Activated T-cell treated with anti-CD3 and anti-CD28 coated beads for 1 hour (primary cell): Measurements from ENCODE around the gene FAM20C.
"Not testable (repeated sequence)": the region's sequence is repeated elsewhere in the genome, so short reads cannot be mapped to it uniquely, and the experiment has no call there.

ENCODE experiments used
- DNase-seq: peaks from one replicate; pipeline ENCODE4 v3.0.0-alpha.2; 2020; ENCODE audit warnings: low read depth

Gene FAM20C

DNA sequence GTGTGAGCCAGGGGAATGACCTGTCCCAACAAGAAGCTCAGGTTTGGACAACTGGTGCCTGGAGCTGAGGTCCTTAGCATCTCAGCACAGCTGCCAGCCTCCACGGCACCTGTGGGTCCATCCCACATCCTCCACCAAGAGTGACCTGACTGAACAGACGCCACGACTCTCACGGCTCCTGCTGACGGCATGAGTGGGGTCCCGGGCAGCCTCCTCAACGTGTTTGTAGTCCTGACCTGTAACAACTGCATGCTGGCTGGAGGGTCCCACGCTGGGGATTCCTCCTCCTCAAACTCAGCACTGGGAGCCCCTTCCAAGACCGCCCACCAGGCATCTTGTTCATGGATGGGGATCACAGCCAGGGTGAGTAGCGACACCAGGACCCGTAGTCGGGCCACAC lies 36.2 kb downstream of the FAM20C start:
- DNase-seq = no peak

DNA sequence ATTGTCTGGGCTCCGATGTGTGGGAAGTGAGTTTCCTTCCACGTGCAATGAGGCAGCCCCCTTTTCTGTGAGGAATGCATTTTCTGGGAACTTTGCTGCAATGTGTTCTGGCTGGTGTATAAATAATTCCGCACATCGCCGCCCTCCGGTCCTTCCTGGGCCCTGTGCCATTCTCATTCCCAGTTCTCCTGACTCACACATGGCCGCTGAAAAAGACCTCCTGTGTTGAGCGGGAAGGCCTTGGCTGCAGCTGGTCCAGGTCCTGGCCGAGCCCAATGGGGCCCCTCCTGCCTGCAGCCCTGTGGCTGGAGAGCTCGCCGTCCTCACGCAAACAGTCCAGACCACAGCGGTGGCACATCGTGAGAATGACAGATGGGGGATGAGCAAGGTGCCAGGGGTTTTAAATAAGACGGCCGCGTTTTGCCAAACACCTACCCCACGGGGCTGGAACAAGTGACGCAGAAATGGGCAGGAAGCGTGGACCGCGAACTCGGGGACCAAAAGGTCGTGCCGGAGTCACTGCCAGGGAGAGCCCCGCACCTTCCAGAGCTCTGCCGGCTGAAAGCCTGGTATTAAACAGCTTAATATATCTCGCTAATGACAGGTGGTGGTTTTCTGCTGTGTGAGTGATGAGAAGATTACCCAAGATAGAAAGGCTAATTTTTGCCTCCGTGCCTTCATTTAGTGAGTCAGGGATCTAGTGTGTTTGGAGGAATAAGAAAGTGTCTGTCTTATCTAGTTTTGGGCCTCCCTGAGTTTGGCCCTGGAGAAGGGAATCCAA lies 37.0 kb downstream of the FAM20C start:
- no peak for DNase-seq

DNA sequence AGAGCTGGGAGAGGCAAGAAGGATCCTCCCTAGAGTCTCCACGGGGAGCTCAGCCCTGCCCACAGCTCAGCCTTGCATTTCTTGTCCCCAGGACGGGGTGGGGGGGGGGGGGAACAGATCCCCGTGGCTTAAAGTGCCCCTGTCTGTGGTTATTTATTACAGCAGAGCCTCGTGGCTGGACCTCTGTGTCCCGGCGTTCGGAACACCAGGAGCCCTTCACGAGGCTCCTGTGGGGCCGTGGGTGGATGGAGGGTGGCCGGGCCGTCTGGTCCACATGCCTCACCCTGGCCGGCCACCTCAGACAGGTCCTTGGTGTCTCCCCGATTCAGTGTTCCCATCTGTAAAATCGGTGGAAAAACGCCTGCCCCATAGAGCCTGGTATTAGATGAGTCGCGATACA lies 37.9 kb downstream of the FAM20C start:
- no peak for DNase-seq

DNA sequence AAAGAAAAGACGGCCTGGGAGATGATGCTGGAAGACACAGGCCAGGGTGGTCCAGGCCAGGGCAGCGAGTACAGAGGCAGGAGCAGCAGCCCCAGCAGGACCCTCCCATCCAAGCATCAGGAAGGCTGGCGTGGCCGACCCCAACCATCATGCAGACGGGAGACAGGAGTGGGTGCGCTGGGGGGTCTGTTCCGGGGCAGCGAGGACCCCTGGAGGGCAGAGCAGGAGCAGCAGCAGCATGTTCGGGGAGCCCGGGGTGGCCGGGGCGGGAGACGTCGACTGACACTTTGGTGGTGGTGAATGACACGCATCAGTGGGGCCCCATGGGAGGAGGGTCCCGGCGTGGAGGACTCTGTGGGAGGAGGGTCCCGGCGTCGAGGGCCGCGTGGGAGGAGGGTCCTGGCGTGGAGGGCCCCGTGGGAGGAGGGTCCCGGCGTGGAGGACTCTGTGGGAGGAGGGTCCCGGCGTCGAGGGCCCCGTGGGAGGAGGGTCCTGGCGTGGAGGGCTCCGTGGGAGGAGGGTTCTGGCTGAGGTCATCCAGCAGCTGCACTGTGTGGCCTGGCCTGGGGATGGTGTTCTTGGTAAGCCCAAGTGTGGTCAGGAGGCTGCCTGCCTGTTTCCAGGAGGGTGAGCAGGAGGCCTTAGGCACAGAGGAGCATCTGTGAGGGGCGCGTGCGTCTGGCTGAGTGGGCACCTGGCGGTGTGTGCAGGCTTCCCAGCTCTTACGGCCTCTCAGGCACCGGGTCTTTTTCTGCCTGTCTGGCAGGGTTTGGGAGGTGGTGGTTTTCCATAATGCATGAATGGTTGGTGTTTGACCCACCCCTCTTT lies 38.9 kb downstream of the FAM20C start:
- no peak for DNase-seq

DNA sequence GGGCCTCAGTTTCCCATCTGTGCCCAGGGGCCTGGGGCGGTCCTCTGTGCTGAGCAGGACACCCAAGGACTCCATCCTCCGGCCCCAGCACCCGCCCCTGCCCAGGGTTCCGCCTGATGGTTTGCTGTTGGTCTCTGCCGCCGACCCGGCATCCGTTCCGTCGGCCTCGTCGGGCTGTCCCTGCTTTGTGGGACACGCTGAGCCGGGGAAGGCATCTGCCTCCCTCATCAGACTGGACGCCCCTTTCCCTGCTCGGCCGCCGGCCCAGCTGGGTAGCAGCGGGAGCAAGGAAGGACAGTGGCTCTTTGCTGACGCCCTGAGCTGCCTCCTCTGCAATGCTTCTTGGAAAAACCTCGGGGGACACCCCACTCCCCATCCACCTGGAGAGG lies 39.5 kb downstream of the FAM20C start:
- no peak for DNase-seq

DNA sequence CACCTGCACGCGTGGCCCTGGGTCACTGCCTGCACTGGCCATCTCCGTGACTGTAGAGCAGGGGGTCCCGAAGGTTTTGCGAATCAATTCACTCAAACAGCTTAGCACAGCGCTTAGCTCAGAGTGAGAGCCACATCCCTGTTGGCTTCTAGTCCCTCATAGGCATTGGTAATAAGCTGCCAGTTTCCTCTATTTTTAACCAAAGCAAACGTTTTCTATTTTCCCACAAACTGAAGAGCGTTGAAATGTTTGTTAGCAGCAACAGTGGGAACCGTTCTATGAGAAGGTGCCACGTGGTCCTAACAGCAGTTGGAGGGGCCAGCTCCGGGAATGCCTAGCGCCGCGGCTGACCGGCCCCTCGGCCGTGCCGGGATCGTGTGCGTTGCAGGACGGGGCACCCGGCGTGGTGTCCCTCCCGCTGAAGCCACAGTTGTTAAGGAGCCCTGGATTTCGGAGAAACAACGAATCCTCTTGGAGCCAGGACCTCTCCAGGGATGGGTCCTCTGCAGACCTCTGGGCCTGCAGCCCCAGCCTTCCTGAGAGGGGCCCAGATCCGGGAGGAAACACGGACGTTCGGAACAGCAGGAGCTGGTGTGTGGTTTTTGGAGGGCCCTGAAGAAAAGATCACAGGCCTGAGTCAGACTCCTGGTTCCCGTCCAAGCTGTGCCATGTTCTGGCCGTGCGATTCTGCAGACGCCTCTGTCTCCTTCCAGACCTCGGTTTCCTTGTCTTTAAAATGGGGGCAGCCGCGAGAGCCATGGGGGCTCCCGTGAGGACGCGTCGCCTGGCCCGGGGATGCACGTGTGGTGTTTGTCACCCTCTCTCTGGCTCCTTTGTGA lies 40.3 kb downstream of the FAM20C start:
- no peak for DNase-seq

DNA sequence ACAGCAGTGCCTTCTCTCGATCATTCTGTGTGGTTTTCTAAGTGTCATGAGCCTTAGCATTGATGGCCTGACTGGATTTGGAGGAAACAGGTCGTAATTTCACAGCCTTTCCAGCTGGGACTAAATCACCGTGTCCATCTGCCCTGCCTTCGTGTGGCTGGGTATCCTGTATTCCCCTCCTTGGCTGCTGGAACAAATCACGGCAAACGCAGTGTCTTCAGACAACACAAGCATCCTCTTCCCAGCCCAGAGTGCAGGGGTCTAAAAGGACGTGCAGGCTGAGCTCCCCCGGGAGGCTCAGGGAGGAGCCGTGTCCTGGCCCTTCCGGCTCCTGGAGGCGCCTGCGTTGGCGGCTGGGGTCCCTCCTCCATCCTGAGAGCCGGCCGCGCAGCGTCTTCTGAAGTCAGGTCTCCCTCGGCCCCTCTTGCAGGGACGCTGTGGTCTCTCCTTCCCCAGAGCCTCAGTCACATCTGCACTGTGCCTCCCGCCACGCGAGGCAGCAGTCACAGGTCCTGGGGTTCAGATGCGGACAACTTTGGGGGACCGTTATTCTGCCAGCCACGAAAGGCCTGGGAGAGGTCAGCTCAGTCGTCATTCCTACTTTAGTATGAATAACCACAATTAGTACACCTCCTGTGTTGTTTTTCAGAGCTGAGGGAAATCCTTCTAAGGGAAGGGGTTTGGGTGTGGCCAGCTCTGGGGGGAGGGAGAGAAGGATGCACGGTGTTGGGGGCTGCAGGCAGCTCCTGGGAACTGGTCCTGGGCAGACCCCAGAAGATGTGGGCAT lies 41.1 kb downstream of the FAM20C start:
- DNase-seq = no peak

DNA sequence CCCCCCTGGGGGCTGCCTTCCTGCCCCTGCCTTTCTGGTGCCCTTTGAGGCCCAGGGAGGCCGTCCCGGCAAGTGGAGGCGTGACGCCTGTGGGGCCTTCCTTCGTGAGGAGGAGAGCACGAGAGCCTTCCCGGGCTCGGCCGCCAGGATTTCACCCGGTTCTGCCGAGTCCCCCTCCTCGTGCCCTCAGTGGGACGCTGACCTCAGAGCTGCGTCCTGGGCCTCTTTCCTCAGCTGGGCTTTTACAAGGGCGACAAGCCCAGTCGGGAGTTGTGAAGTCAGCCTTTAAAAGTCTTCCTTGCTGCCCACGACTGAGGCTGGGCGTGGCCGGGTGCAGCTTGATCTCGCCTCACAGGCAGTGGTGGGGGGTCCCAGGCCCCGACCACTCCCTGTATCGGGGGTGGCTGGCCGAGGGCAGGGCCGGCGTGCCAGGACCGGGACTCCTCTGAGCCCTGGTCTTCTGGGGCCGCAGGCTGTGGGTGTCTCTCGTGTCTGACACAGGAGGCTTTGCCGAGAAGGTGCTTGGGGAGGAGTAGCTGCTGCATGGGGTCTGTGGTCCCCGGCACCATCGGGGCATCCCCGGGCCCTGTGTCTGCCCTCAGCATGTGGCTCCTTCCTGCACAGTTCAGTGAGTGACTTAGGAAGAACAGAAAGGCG lies 41.8 kb downstream of the FAM20C start:
- DNase-seq = no peak

DNA sequence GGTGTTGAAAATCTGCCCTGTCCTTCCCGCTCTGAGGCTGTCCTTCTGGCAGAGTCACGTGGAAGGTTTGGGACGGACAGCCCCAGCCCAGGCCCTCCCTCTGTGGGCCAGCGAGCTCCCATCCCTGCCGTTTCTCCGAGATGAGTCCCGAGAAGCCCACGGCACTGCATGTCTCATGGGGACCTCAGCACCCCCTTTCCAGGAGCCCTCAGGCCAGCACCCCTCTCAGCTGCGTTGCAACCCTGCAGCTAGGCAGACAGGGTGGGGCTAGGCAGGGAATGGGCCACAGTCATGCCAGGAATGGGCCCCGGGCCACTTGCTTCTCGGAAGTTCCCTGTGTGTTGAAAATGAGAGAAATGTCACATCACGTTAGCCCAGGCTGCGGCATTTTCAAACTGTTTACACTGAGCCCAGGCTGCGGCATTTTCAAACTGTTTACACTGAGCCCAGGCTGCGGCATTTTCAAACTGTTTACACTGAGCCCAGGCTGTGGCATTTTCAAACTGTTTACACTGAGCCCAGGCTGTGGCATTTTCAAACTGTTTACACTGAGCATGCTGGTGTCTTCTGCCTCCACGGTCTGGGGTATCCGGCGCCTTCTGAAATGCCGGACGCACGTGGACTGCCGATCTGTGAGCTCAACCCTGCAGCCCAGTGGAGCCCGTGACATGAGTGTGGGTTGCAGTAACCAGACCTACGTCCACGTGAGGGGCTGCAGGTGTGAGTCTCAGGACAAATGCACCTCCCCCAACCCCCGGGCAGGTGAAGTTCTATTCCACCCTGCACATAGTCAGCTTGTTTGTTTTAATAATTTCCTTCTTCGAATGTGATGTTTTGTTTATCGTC lies 42.6 kb downstream of the FAM20C start:
- DNase-seq = no peak

DNA sequence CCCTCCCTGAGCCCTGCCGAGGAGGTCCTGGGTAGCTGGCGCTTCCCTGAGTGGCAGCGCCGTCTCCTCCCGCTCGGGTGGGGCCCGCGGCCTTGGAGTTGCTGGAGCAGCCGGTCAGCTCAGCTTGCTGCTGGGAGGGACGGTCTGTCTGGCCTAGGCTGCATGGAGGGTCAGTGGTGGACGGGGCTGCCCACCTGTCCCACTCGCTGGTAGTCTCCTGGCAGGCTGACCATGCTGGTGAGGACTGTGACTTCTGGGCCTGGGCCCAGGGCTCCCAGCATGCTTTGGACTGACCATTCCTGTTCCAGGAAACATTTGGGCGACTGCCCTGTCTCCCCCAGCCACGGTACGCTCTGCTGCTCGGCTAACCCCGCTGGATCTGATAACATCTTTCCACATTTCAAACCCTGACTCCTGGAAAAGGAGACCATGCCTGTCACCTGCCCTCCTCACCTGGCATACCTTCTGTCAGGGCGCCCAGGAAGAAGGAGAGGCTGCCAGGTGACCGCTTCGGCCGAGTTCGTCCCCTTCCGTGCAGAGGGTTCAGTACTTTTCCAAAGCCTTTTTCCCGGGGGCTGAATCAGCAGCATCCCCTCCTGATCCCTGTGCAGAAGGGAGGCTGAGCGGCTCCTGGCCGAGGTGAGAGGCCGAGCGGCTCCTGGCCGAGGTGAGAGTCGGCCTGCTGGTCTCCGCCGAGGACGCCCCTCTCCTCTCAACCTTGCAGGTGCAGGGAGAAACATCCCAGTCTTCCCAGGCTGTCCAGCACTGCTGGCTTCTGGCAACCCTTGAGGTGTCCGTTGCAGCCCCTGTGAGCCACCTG lies 43.4 kb downstream of the FAM20C start:
- no peak for DNase-seq

DNA sequence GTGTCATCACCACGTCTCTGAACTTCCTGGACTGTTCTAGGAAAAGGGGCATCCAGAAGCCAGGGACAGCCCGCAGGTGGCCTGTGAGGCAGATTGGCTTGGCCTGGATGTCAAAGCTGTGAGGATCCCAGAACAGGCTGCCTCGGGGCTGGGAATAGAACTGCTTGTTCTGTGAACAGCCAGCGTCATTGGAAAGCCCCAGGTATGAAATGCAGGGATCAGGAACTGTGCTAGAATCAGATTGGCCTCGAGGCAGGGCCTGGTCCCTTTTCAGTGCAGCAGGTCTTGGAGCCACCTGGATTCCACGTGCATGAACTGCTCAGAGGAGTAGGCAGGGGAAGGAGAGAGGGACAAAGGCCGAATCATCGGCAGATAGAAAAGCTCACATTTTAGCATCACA lies 44.6 kb downstream of the FAM20C start:
- no peak for DNase-seq

DNA sequence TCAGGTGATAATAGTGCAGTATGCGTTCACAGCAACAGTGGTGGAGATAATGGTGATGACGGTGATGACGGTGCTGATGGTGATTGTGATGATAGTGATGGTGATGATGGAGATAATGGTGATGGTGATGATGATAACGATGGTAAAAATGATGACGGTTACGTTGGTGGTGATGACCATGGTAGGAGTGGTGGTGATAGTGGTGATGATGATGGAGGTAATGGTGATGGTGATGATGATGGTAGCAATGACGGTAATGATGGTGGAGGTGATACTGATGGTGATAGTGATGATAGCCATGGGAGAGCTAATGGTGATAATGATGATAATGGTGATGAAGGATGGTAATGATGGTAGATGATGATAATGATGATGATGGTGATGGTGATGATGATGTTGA lies 45.0 kb downstream of the FAM20C start:
- no peak for DNase-seq

DNA sequence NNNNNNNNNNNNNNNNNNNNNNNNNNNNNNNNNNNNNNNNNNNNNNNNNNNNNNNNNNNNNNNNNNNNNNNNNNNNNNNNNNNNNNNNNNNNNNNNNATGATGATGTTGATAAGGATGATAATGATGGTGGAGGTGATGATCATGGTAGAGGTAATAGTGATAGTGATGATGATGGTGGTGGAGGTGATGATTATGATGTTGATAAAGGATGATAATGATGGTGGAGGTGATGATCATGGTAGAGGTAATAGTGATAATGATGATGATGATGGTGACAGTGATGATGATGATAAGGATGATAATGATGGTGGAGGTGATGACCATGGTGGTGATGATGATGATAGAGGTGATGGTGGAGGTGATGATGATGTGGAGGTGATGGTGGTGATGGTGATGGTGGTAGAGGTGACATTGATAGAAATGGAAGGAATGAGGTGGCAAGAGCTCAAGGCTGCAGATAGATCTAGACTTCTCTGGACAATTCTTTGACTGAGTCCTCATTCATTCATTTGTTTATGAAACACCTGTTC lies 47.8 kb downstream of the FAM20C start:
- DNase-seq = no peak

DNA sequence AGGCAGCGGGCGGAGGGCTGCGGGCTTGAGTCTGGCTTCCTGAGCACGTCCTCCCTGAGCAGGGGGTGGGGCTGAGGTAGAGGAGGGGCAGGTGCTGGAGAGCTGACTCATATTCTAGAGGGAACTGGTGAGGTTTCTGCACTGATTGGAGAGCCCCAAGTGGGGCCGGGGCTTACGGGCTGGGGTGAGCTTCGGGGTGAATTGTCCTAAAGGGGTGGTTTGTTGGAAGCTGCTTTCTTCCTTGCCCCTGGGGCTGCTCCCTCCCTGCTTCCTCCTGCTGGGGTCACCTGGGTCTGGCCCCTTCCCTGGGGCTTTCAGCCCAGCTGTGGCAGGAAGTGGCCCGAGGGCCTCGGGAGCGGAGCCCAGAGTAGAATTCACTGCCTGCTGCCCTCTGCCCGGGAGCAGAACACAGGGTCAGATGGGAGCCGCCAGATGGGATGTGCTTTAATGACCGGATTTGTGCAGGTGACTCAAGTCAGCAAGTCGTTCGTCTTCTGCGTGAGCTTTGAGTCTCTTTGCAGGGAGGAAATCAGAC lies 48.6 kb downstream of the FAM20C start:
- DNase-seq = no peak

DNA sequence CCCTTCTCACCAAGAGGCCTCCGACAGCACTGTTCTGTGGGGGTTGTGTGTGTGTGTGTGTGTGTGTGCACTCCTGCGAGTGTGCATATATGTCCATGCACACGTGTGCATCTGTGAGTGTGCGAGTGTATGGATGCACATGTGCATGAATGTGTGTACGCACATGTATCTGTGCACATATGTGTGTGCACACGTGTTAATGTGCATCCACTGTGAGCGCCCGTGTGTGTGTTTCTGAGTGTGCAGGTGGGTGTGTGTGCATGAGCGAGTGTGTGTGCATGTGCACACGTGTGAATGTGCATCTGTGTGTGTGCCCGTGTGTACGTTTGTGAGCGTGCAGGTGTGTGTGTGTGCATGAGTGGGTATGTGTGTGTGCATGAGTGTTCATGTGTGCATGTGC lies 49.1 kb downstream of the FAM20C start:
- DNase-seq = no peak

DNA sequence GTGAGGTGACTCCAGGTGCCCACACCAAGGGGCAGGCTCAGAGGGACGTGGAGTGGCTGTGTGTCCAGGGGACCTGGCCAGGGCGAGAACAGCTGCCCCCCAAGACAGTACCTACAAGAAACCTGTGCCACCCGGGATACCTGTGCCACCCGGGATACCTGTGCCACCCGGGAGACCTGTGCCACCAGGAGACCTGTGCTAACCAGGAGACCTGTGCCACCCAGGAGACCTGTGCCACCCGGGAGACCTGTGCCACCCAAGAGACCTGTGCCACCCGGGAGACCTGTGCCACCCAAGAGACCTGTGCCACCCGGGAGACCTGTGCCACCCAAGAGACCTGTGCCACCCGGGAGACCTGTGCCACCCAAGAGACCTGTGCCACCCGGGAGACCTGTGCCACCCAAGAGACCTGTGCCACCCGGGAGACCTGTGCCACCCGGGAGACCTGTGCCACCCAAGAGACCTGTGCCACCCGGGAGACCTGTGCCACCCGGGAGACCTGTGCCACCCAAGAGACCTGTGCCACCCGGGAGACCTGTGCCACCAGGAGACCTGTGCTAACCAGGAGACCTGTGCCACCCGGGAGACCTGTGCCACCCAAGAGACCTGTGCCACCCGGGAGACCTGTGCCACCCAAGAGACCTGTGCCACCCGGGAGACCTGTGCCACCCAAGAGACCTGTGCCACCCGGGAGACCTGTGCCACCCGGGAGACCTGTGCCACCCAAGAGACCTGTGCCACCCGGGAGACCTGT lies 50.6 kb downstream of the FAM20C start:
- DNase-seq = not testable (repeated sequence)

DNA sequence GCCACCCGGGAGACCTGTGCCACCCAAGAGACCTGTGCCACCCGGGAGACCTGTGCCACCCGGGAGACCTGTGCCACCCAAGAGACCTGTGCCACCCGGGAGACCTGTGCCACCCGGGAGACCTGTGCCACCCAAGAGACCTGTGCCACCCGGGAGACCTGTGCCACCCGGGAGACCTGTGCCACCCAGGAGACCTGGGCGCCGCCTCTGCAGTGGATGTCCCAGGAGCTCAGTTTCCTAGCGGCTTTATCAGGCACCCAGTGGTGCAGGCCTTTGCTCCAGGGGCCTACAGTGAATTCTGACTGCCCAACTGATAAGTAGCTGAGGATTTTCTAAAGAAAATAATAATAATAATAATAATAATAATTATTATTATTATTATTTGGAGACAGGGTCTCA lies 51.2 kb downstream of the FAM20C start:
- not testable (repeated sequence) for DNase-seq

DNA sequence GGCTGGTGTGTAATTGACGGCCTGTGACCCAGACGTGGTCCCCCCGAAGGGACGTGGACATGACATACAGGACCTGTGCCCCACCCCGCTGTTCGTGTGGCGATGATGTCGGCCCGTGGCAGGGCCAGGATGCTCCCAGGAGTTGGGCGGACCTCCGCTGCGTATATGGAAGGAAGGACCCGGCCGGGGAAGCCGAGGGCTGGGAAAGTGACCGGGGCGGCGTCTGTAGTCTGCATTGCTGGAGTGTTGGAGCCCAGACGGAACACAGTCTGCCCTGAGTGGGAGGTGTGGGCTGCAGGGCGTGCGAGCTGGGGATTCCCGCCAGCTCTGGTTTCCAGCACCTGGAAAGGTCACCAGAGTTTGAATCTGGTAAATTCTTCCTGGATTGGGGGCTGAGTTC lies 52.6 kb downstream of the FAM20C start:
- no peak for DNase-seq
